Activated CD4-positive, alpha-beta T cell treated with anti-CD3 and anti-CD28 coated beads, Interleukin-2, Interleukin-6, amounts not matched to agents 100 ng/mL and 50 ng/mL, durations not matched to agents 16 hours and 8 hours (primary cell): Measurements from ENCODE around the gene HOXA4.

Source experiments
- DNase-seq: peaks from one replicate; pipeline ENCODE4 v3.0.0-alpha.2; 2020

Gene HOXA4

GRCh38 chr7:27146491-27147198, 16.1 kb upstream of the HOXA4 start:
- no peak for DNase-seq

DNA sequence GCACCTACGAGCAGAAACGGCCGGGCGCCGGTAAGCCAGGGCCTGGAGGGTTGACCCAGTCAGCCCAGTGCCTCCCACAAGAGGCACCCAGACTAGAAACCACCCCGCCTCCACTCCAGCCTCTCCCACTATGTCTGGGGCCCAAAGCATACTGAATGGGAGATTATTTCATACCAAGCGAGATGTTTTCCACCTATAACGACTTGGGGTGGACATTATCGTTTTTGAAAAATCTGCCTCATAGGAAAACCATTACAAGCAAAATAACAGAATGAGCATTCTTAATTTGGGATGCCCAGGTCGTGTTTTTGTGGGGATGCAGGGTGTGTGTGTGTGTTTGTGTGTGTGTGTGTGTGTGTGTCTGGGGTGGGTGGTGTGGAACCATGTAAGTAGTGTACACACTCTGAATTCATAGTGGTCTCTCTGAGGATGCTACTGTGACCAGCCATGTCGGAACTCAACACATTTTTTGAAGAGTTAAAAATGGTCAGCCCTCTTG, 15.4 kb upstream of the HOXA4 start:
- DNase-seq = no peak

DNA sequence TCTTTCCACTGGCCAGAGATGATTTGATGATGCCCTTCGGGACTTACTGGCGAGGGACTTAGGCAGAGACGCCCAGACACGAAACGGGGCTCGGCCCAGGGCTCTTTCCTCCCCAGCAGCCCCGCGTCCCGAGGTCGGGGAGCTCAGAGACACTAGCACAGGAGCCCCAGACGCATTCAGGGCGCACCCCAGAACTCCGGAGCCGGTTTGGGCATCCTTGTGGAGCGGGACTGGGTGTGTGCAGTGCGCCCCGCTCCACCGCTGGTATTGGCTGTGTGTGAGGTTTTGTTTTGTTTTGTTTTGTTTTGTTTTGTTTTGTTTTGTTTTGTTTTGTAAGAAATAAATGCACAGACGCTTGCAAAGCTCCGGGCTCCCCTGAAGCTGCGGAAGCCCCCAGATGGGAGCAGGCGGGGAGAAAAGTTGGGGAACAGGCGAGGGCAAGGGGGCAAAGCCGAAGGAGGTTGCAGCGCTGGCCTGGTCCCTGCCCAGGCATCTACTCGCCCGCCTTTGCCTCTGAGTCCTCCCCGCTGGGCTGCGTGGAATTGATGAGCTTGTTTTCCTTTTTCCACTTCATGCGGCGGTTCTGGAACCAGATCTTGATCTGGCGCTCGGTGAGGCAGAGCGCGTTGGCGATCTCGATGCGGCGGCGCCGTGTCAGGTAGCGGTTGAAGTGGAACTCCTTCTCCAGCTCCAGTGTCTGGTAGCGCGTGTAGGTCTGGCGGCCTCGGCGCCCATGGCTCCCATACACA, 14.8 kb upstream of the HOXA4 start:
- no peak for DNase-seq

- DNase-seq = no peak
Observed at GRCh38 chr7:27144781-27145164, 14.2 kb upstream of the HOXA4 start.

DNA sequence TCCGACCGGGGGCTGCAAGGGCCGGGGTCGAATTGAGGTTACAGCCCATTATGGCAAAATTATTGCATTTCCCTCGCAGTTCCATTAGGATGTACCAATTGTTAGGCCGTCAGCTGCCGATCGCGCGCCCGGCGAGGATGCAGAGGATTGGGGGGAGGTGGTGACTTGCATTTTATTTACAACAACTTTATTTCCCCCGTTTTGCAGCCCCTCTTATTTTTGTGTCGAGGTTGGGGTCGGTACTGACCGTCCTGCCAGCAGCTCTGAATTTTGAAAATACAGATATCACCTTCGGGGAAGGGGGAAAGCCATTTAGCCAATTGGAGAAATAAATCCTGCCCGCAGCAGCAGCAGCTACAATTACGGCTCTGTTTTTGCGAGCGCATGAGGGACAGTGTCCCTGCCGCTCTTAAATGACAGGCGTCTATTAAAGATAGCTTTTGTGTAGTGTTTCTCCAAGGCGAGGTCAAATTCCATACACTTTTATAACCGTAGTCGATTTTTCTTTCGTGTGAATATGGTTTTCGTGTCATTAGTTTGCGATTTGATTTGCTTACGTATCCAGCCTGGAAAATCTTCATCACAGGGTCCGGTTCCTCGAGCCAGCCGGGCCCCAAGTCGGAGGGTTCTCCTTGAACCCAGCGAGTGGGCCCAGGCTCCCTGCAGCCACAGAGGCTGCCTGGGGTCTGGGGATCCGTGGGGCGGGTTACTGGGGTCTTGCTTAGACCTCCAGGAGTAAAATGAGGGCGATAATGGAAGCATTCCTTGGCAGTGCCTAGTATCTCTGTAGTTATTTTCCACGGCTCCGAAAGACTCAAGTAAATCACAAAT, 13.6 kb upstream of the HOXA4 start:
- DNase-seq = no peak

DNA sequence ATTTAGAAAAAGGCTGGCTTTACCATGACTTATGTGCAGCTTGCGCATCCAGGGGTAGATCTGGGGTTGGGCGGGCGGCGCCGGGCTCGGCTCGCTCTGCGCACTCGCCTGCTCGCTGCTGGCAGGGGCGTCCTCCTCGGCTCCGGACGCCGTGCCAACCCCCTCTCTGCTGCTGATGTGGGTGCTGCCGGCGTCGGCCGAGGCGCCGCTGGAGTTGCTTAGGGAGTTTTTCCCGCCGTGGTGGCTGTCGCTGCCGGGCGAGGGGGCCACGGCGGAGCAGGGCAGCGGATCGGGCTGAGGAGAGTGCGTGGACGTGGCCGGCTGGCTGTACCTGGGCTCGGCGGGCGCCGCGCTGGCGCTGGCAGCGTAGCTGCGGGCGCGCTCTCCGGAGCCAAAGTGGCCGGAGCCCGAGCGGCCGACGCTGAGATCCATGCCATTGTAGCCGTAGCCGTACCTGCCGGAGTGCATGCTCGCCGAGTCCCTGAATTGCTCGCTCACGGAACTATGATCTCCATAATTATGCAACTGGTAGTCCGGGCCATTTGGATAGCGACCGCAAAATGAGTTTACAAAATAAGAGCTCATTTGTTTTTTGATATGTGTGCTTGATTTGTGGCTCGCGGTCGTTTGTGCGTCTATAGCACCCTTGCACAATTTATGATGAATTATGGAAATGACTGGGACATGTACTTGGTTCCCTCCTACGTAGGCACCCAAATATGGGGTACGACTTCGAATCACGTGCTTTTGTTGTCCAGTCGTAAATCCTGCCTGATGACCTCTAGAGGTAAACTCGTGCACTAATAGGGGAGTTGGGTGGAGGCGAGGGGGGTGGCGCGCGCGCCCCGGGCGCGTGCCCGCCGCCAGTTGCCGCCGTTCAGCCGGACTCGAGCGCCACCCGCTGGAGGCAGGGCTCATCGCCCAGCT, 12.7 kb upstream of the HOXA4 start, which contains the start of gene HOXA5:
HOXA5 (minus strand) TSS at position 659 of the 927 bp plus-strand sequence; CDS start at position 585, 74 bp downstream.
- DNase-seq = no peak

- no peak for DNase-seq
Observed at GRCh38 chr7:27142580-27143022, 12.0 kb upstream of the HOXA4 start.

GRCh38 chr7:27141923-27142579, 11.5 kb upstream of the HOXA4 start:
- DNase-seq = no peak

- no peak for DNase-seq
Observed at GRCh38 chr7:27141137-27141922, 10.8 kb upstream of the HOXA4 start.

DNA sequence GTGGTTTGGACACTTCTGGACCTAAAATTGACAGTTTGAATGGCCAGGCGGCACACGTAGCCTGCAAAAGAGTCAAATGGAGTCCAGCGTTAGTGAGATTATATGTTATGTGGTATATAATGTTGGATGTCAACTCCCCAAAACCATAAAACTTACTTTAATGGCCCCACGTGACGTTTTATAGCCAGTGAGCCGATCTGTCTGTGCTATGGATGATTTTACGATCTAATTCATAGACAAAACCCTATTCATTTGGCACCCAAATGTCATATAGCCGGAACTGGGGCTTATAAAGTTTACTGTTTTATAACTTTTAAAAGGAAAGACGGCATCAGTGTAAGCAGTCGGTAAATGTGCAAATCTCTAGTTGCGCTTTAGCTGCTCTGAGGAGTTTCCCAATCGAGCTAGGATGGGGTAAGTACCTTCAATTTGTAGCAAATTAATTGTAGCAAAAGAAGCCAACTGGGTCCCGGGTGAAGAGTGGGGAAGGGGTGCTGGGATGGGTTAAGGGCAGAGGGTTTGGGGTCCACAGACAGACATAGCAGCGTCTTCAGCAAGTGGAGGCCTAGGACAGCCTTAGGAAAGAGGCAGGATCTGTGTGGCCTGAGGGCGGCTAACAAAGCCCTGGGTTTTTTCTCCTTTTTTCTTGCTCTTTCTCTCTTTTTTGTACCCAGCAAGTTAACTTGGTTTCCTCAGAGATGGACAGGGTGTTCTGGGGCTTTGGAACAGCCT, 9.7 kb upstream of the HOXA4 start:
- DNase-seq = no peak

GRCh38 chr7:27139334-27140125, 9.0 kb upstream of the HOXA4 start:
- DNase-seq = no peak

DNA sequence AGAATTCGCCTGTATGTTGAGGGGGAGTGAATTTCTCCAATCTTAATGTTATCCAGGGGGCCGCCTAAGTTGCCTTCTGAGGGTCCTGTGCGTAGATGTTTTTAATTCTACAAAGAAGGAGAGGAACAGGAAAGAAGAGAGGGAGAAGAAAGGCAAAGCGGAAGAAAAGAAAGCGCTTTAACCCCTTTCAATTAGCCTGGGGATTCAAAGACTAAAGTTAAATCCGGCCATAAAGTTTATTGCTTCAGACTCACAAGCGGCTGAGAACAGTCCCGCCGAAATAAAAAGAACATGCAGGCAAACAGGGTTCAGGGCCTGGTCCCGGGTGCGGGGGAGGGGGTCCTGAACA, 8.4 kb upstream of the HOXA4 start:
- no peak for DNase-seq

DNA sequence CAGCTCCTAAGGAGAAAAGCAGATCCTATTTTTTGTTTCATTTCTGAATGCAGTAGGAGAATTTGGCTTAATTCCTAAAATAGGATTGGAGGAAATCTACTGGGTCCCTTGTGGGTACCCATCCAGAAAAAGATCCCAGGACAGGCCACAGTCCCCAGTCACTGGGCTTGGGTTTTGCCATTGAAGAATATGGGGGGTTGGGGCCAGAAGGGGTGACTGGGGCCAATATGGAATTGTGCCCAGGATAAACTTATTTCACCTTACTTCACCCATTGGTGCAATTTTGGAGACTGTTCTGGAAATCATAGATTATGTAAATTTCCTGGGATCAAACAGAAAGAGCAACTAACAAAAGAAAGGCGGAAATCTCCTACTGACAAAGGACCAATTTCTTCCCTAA, 7.9 kb upstream of the HOXA4 start:
- no peak for DNase-seq

GRCh38 chr7:27137640-27138315, 7.2 kb upstream of the HOXA4 start:
- no peak for DNase-seq

DNA sequence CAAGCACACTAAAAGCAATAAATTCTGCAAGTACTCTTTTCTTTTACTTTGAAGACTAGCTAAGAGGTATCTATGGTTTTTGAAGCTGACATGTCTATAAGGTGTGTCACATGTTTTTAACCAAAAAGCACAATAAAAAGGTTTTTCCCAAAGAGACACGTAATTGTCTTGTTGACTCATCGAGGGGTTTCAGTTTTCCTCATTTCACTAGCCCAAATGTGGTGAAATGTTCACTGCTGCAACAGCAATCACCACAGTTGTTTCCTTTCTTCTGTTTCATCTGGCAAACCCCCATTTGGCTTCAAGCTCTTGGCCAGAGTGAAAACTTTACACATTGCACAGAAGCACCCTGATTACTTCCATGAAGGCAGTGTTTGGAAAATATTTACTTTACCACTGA, 3.8 kb upstream of the HOXA4 start:
- DNase-seq = peak; percentile 81

GRCh38 chr7:27133409-27134231, 3.1 kb upstream of the HOXA4 start:
- DNase-seq = no peak

- no peak for DNase-seq
Observed at GRCh38 chr7:27132978-27133377, 2.4 kb upstream of the HOXA4 start.

DNA sequence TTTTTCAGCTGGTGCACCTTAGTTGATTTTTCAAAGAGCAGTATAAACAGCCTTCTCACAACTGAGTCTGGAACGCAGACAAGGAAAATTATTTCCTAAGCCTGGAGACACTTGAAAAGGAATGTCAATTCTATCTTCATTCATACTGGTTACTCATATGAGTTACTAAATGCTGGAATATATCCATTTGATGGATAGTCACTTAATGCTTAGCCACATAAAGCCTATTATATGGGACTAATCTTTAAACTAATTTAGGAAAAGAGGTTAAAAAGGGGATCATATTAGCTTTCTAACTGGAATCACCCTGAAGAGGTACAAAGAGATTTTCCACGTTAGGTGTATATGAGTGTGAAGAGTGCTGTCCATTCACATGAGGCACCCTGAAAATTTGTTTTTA, 1.7 kb upstream of the HOXA4 start:
- DNase-seq = no peak
